SK-N-SH (cell line): ENCODE measurements around the gene KCNQ5.

Experiments
- CTCF ChIP-seq: fragments of 200-600 bp; sonication (generic); IDR thresholded peaks from 2 replicates; pipeline ENCODE4 v1.6.1; 2017; ENCODE audit warnings: antibody characterized with exemption, mild to moderate bottlenecking, moderate library complexity
- USF2 ChIP-seq: fragments of 150-350 bp; IDR thresholded peaks from 2 replicates; pipeline ENCODE4 v1.6.1; 2017; ENCODE audit warnings: antibody characterized with exemption, low read length, low read depth, borderline replicate concordance
- TF ChIP-seq, protein P1 (sequence below): IDR thresholded peaks from 2 replicates; pipeline ENCODE4 v1.4.0; 2012; ENCODE audit warnings: low read depth

DNA sequence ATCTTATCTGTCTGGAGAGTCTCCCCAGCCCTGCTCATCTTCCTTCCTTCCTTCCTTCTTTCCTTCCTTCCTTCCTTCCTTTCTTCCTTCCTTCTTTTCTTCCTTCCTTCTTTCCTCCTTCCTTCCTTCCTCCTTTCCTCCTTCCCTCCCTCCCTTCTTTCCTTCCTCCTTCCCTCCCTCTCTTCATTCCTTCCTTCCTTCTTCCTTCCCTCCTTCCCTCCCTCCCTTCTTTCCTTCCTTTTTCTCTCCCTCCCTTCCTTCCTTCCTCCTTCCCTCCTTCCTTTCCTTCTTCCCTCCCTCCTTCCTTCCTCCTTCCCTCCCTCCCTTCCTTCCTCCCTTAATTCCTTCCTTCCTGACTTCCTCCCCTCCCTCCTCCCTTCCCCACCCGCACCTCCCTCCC, 319.4 kb downstream of the KCNQ5 start:
- TF ChIP-seq CTCF (no peak), USF2 (no peak)
- TF ChIP-seq, protein P1, sequence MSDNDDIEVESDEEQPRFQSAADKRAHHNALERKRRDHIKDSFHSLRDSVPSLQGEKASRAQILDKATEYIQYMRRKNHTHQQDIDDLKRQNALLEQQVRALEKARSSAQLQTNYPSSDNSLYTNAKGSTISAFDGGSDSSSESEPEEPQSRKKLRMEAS = no peak
